Gastrocnemius medialis (tissue), 4 donors: ENCODE measurements around the gene OR12D2. TPM values are rescaled to one million over a fixed set of nuclear protein-coding genes. Genes with fewer than 3 reads are reported as not detected.

ENCODE experiments used
- total RNA-seq, 4 donors: library from RNA; depleted of rRNA; stranded (reverse); fragments of >200 nt; gene quantifications; one replicate each; pipeline versions ENCODE4 v1.1.0 to v1.2.3, GENCODE V29; 2016

Gene OR12D2
- total RNA-seq, 4 donors from 2014 or later = not detected

Other genes with a start within 250 kb of the OR12D2 start
- not detected for gene OR2J2, start 224.7 kb upstream of the OR12D2 start, total RNA-seq
- gene OR14J1, start 93.9 kb upstream of the OR12D2 start, total RNA-seq = not detected
- not detected for gene OR5V1, start 26.8 kb upstream of the OR12D2 start, total RNA-seq
- not detected for gene OR12D3, start 20.3 kb upstream of the OR12D2 start, total RNA-seq
- not detected for gene OR12D1, start 19.3 kb downstream of the OR12D2 start, total RNA-seq
- gene OR10C1, start 43.7 kb downstream of the OR12D2 start, total RNA-seq = not detected
- not detected for gene OR11A1, start 61.4 kb downstream of the OR12D2 start, total RNA-seq
- not detected for gene OR2H1, start 61.5 kb downstream of the OR12D2 start, total RNA-seq
- not detected for gene MAS1L, start 92.3 kb downstream of the OR12D2 start, total RNA-seq
- gene UBD, start 164.1 kb downstream of the OR12D2 start, total RNA-seq = under 1 TPM in 2 of 4 donors, not detected in 2; 0.33 to 0.87 TPM
- not detected for gene OR2H2, start 189.5 kb downstream of the OR12D2 start, total RNA-seq
- gene GABBR1, start 237.6 kb downstream of the OR12D2 start, total RNA-seq = 1 to 10 TPM; 1.0 to 3.8 (median 3.1) TPM